OCI-LY1 (cell line): ENCODE measurements around the gene COL23A1.

Experiments used
- H2AFZ ChIP-seq: fragments of 200-600 bp; sonication (generic), shearing (Covaris generic); 2 replicates; pipeline ENCODE4 v1.6.0; 2014; ENCODE audit warnings: antibody characterized with exemption, mild to moderate bottlenecking, low read length
- H3F3A ChIP-seq: fragments of 200-600 bp; sonication (generic), shearing (Covaris generic); 2 replicates; pipeline ENCODE4 v1.6.0; 2014; ENCODE audit warnings: mild to moderate bottlenecking, antibody characterized with exemption, low read length, moderate library complexity; ENCODE audit not compliant: insufficient read depth
- H3K27ac ChIP-seq: fragments of 200-600 bp; sonication (generic); 2 replicates; pipeline ENCODE4 v1.5.1; 2014; ENCODE audit warnings: low read length, mixed run types, mild to moderate bottlenecking, low read depth; ENCODE audit not compliant: poor library complexity, severe bottlenecking
- H3K27me3 ChIP-seq: fragments of 200-600 bp; sonication (generic); 2 replicates; pipeline ENCODE4 v1.6.0; 2014; ENCODE audit warnings: antibody characterized with exemption, mild to moderate bottlenecking, low read length, moderate library complexity; ENCODE audit not compliant: insufficient read depth
- H3K36me3 ChIP-seq: fragments of 200-600 bp; sonication (generic); 2 replicates; pipeline ENCODE4 v1.6.1; 2014; ENCODE audit warnings: mild to moderate bottlenecking, antibody characterized with exemption, low read length, moderate library complexity, mixed read lengths; ENCODE audit not compliant: insufficient read depth
- H3K4me1 ChIP-seq: fragments of 200-600 bp; sonication (generic); 2 replicates; pipeline ENCODE4 v1.5.1; 2014; ENCODE audit warnings: mild to moderate bottlenecking, low read length, moderate library complexity; ENCODE audit not compliant: insufficient read depth, severe bottlenecking
- H3K4me2 ChIP-seq: fragments of 200-600 bp; sonication (generic), shearing (Covaris generic); 2 replicates; pipeline ENCODE4 v1.6.1; 2014; ENCODE audit warnings: low read length
- H3K4me3 ChIP-seq: fragments of 200-600 bp; sonication (generic); 2 replicates; pipeline ENCODE4 v1.5.1; 2014; ENCODE audit warnings: low read length, low read depth, mild to moderate bottlenecking, mixed read lengths; ENCODE audit not compliant: poor library complexity, severe bottlenecking
- H3K79me2 ChIP-seq: fragments of 200-600 bp; shearing (Covaris generic); 2 replicates; pipeline ENCODE4 v1.6.1; 2016; ENCODE audit warnings: mixed run types, low read length, mixed read lengths; ENCODE audit not compliant: insufficient read depth
- H3K9ac ChIP-seq: fragments of 200-600 bp; sonication (generic), shearing (Covaris generic); 2 replicates; pipeline ENCODE4 v1.6.1; 2014; ENCODE audit warnings: mild to moderate bottlenecking, low read length, mixed read lengths
- H3K9me2 ChIP-seq: fragments of 200-600 bp; sonication (generic), shearing (Covaris generic); 2 replicates; pipeline ENCODE4 v1.6.1; 2014; ENCODE audit warnings: low read depth, mild to moderate bottlenecking, low read length, mixed read lengths
- H3K9me3 ChIP-seq: fragments of 200-600 bp; shearing (Covaris generic); 2 replicates; pipeline ENCODE4 v1.6.1; 2014; ENCODE audit warnings: low read length, mixed read lengths
- H4K20me1 ChIP-seq: fragments of 200-600 bp; sonication (generic), shearing (Covaris generic); 2 replicates; pipeline ENCODE4 v1.6.0; 2016; ENCODE audit warnings: mild to moderate bottlenecking, low read length; ENCODE audit not compliant: insufficient read depth
- EZH2 ChIP-seq: fragments of 200-600 bp; sonication (generic), shearing (Covaris generic); IDR thresholded peaks from 2 replicates; pipeline ENCODE4 v1.8.0; 2017; ENCODE audit warnings: borderline replicate concordance, mixed run types, mild to moderate bottlenecking, antibody characterized with exemption, low read length, moderate library complexity, mixed read lengths
- TF ChIP-seq, protein P1 (sequence below): fragments of 200-600 bp; sonication (generic), shearing (Covaris generic); IDR thresholded peaks from 2 replicates; pipeline ENCODE4 v1.5.1; 2017; ENCODE audit warnings: mild to moderate bottlenecking, antibody characterized with exemption, low read length, moderate library complexity, mixed read lengths

Gene COL23A1

GRCh38 chr5:178322736-178323540, 267.3 kb downstream of the COL23A1 start:
- Histone ChIP-seq H3K27ac (no peak overlapping the region), H3K9ac (no peak overlapping the region), H3K9me2 (no peaks in the 10 kb centered on the region), H3K79me2 (no peaks in the 10 kb centered on the region), H3K4me1 (no peaks in the 10 kb centered on the region), H3K9me3 (no peaks in the 10 kb centered on the region), H3K4me3 (no peak overlapping the region), H4K20me1 (no peaks in the 10 kb centered on the region), H3K36me3 (no peaks in the 10 kb centered on the region), H3K27me3 (no peaks in the 10 kb centered on the region), H2AFZ (no peak overlapping the region), H3K4me2 (no peak overlapping the region), H3F3A (no peaks in the 10 kb centered on the region)
- no peak for TF ChIP-seq EZH2
- TF ChIP-seq, protein P1, sequence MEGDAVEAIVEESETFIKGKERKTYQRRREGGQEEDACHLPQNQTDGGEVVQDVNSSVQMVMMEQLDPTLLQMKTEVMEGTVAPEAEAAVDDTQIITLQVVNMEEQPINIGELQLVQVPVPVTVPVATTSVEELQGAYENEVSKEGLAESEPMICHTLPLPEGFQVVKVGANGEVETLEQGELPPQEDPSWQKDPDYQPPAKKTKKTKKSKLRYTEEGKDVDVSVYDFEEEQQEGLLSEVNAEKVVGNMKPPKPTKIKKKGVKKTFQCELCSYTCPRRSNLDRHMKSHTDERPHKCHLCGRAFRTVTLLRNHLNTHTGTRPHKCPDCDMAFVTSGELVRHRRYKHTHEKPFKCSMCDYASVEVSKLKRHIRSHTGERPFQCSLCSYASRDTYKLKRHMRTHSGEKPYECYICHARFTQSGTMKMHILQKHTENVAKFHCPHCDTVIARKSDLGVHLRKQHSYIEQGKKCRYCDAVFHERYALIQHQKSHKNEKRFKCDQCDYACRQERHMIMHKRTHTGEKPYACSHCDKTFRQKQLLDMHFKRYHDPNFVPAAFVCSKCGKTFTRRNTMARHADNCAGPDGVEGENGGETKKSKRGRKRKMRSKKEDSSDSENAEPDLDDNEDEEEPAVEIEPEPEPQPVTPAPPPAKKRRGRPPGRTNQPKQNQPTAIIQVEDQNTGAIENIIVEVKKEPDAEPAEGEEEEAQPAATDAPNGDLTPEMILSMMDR = no peak

DNA sequence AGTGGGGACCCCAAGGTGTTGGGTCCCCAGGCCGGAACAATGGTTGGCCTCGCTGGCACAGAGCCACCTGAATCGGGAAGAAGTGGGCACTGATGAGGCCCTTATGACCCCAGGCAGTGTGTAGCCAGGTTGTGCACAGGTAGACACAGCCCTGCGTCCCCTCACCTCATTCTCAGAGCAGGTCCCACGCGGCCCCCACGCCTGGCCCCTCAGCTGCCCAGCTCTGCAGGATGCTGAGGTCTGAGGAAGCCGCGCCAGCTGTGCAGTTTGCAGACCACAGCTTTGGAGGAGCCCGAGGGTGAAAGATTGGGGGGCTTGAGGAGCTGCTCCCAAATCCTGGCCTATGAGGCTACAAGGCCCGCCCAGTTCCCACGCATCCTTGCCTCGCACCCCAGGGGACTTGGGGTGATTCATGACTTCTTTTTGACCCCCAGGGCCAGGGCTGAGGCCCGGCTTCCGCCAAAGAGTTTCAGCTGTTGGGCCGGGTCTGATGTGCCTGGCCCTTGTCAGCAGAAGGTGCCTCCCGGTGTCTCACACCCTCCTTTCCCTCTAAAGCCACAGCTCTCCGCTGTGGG, 269.8 kb downstream of the COL23A1 start:
- TF ChIP-seq EZH2 = no peak
- TF ChIP-seq, protein P1 = no peak
- Histone ChIP-seq H3K9me3 (no peaks in the 10 kb centered on the region), H2AFZ (no peak overlapping the region), H3F3A (no peaks in the 10 kb centered on the region), H3K27ac (no peak overlapping the region), H4K20me1 (no peaks in the 10 kb centered on the region), H3K4me2 (no peak overlapping the region), H3K36me3 (no peaks in the 10 kb centered on the region), H3K4me3 (no peak overlapping the region), H3K9me2 (no peaks in the 10 kb centered on the region), H3K27me3 (no peaks in the 10 kb centered on the region), H3K9ac (no peak overlapping the region), H3K4me1 (no peaks in the 10 kb centered on the region), H3K79me2 (no peaks in the 10 kb centered on the region)

GRCh38 chr5:178319541-178320041, 270.6 kb downstream of the COL23A1 start:
- no peaks in the 10 kb centered on the region for H3F3A ChIP-seq
- H3K27ac ChIP-seq = no peak overlapping the region

More at GRCh38 chr5:178319541-178320041, 270.6 kb downstream of the COL23A1 start:
- no peak overlapping the region for H3K4me2 ChIP-seq
- no peaks in the 10 kb centered on the region for H3K9me3 ChIP-seq
- no peaks in the 10 kb centered on the region for H3K36me3 ChIP-seq
- H3K9ac ChIP-seq = no peak overlapping the region
- no peak overlapping the region for H2AFZ ChIP-seq
- no peaks in the 10 kb centered on the region; the same call in 1 of the 2 replicates for H3K27me3 ChIP-seq
- no peaks in the 10 kb centered on the region for H3K4me1 ChIP-seq
- no peaks in the 10 kb centered on the region for H3K9me2 ChIP-seq
- H3K79me2 ChIP-seq = no peaks in the 10 kb centered on the region
- no peak overlapping the region for H3K4me3 ChIP-seq
- TF ChIP-seq EZH2 = no peak
- TF ChIP-seq, protein P1 = no peak
- H4K20me1 ChIP-seq = no peaks in the 10 kb centered on the region
